Frontal cortex (tissue), 4 donors: ENCODE data around the gene OVCH2. TPM values are rescaled to one million over a fixed set of nuclear protein-coding genes. Genes with fewer than 3 reads are reported as not detected.

ENCODE experiments used
- DNase-seq, 2 donors: peaks; one replicate each; pipeline ENCODE4 v3.0.0; 2012; ENCODE audit warnings: low spot score in 2 of 2
- FAIRE-seq: peaks from 2 replicates; lab custom pipeline; 2012; peaks lifted over from hg19 to GRCh38; lab: Jason Lieb, UNC
- total RNA-seq: library from RNA; depleted of rRNA; stranded (reverse); fragments of >200 nt; gene quantifications from one replicate; pipeline ENCODE4 v1.2.3, GENCODE V29; 2014
- donor health status: control.
- donor health status: control.
- donor health status: control.

OVCH2 gene
- total RNA-seq, 1 donor from 2014 or later: not detected

- DNase-seq: no peak
Observed at GRCh38 chr11:7645206-7645605, 61.1 kb downstream of the OVCH2 start.

GRCh38 chr11:7643314-7643713, 63.0 kb downstream of the OVCH2 start:
- FAIRE-seq: no peak

More at GRCh38 chr11:7645206-7645605, 61.1 kb downstream of the OVCH2 start:
- FAIRE-seq: no peak

GRCh38 chr11:7642747-7643146, 63.5 kb downstream of the OVCH2 start:
- FAIRE-seq: no peak
- no peak for DNase-seq

More at GRCh38 chr11:7643314-7643713, 63.0 kb downstream of the OVCH2 start:
- no peak for DNase-seq

- FAIRE-seq (no peak), DNase-seq (no peak)
Observed at GRCh38 chr11:7640816-7641215, 65.5 kb downstream of the OVCH2 start.

GRCh38 chr11:7639643-7640025, 66.6 kb downstream of the OVCH2 start:
- FAIRE-seq (no peak), DNase-seq (no peak)

Other genes with a start within 250 kb of the OVCH2 start
- 1.6 TPM for gene OLFML1, start 221.0 kb downstream of the OVCH2 start, total RNA-seq
- 11.4 TPM for gene PPFIBP2, start 192.5 kb downstream of the OVCH2 start, total RNA-seq
- 2.0 TPM for gene CYB5R2, start 33.0 kb downstream of the OVCH2 start, total RNA-seq
- gene OR5P2, start 90.5 kb upstream of the OVCH2 start, total RNA-seq: not detected
- not detected for gene OR5P3, start 124.4 kb upstream of the OVCH2 start, total RNA-seq
- gene OR10A6, start 224.8 kb upstream of the OVCH2 start, total RNA-seq: not detected
- gene OR10A3, start 235.2 kb upstream of the OVCH2 start, total RNA-seq: not detected